GM19467 (cell line): ENCODE results near the gene BEST2.

Experiments
- ATAC-seq: cut with Tn5 transposase; IDR thresholded peaks from one replicate; pipeline ENCODE4 v1.9.1; 2021; ENCODE audit warnings: mild to moderate bottlenecking, moderate library complexity; ENCODE audit not compliant: unreplicated experiment

Gene BEST2

DNA sequence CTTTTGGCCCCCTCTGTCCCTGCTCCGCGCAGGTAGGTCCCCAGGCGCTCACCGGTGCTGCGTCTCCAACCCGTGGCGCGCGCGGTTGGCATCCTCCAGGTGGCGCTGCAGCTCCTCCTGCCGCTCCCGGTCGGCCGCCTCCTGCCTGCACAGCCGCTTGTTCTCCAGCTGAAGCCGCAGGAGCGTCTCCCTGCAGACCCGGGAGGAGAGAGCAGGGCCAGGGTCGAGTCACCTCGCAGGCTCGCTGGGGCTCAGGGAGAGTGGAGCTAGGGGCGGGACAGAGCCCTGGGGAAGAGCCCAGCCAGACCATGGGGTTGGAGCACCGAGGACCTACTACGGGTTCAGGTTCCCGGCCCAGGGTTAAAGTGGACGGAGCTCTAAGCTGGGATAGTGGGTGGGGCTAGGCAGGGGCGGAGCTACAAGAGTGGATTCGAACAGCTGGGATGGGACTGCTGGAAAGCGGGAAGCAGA lies 14.5 kb downstream of the BEST2 start:
- ATAC-seq, result no peak

DNA sequence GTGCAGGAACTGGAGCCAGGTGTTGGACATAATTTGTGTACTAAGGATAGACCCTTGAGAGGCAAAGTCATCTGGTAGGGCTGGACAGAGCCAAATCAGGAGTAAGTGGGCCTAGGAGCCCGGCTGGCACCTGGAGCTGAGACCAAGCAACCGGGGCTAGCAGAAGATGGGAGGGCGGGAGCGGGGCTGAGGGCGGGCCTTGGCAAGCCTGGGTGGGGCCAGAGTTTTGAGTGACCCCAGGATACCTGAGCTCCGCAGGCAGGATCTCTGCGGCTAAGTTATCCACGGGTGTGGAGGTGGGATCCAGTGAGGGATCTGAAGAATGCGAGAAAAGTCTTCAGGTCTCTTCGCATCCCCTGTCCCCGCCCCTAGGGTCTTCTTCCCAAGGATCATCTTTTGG lies 15.6 kb downstream of the BEST2 start:
- ATAC-seq, result no peak

DNA sequence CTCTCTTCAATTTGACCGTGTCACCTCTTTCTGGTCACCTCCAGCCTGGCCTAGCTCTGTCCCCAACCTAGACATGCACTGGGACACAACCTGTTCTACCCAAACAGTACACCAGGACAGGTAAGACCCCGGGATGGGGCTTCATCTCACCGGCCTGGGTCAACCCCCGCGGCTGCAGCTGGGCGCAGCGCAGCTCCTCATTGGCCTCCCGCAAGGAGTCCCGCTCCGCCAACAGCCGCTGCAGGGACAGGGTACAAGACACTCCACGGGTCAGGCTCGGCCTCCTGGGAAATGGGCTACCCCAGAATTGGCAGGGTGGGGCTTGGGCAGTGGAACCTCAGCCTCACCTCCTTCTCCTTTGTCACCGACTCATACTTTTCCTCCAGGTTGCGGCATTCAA lies 16.1 kb downstream of the BEST2 start:
- no peak for ATAC-seq

DNA sequence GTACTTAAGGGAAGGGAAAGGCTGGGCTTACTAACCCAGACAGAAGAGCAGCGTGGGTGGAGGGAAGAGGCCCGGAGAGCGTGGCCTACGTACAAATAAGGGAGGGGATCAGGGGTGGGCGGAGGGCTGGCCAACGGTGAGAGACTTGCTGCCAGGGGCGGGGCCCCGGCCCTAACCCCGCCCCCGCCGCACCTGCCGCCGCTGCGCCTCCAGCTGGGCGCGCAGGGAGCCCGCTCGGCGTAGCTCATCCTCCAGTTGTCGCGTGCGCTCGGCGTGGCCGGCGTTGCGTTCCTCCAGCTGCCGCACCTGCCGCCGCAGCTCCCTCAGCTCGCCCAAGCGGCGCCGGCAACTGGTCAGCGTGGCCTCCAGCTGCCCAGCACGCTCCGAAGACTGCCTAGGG lies 18.1 kb downstream of the BEST2 start:
- no peak for ATAC-seq

DNA sequence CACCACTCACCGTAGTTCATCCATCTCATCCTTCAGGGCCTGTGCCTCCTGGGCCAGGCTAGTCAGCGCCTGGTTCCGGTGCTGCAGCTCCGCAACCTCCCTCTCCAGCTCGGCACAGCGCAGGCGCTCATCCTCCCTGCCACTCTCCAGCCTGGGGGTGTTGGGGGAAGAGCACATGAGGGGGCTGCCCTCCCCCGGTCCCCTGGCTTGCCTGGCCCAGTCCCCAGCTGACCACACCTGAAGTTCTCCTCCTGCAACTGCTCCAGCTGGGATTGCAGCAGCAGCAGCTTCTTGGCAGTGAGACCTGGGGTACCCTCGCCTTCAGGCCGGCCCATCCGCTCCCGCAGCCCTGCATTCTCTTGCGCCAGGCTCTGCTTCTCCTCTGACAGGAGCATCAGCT lies 19.3 kb downstream of the BEST2 start:
- ATAC-seq, result no peak

DNA sequence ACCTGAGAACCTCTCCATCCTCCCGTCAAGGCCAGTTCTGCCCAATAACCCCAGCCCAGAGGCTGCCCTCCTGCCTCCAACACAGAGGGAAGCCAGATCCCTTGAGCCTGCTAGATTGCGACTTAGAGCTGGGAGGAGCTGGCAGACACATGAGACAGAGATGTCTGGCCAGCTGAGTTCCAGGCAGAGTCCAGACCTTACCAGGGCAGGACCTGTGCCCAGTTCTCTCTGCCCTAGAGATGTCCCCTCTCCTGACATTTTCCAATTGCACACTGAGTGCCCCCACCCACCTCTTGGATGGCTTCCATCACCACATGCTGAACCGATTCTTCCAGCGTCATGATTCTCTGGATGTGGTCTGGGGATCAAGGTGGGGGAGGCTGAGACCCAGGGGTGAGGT lies 20.7 kb downstream of the BEST2 start:
- ATAC-seq, result no peak

DNA sequence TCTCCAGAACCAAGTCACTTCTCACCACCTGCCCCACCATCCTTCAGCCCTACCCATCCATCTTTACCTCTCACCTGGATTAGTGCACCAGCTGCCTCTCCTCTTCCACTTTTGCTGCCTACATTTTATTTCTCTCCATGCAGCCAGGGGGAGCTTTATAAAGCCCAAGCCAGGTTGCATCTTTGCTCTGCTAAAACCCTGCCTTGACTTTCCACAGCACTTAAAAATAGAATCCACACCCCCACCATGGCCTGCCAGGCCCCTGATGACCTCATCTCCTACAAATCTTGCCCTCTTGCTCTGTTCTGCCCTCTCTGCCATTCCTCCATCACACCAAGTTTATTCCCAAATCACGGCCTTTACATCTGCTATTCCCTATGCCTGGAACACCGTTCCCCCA lies 22.0 kb downstream of the BEST2 start:
- ATAC-seq, result no peak

DNA sequence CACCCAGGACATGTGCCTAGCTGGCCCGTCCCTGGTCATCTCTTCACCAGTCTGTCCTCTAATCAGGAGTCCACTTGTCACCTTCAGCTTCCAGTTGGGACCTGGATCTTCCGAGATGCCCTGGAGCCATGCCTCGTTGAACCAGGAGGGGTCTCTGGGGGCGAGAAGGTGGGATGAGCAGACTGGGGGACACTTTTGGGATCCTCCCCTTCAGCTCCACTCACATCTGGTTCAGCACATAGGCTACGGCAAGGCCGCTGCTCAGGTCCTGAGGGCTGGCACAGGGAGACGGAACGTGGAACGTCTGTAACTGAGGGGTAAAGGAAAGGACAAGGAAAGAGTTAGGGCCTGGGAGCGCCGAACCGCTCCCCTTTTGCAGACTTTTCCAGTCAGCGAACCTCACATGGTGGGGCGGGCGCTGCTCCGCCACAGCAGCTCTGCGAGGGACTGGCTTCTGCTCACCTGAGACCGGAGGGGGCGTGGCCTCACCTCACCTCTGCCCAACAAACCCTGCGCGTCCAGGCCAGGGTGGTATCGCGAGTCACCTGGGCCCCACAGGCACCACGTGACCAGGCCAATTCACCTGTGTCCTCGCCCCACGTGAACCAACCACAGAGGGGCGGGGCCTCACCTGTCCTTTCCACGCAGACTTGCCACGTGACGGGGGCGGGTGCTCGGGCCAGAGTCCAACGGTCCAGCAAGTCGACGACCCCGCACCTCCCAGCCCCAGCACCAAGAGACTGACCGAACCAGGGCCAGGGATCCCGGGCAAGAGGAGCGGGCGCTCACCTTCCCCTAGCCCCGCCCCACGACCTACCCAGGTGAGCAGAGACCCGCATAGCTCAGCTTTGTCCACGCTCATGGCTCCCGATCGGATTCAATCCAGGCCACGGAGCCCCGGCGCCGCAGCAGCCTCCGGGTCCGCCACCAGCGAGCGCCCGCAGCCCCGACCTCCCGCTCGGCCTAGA lies 23.3 kb downstream of the BEST2 start, which contains the start of gene HOOK2:
TSS of gene HOOK2 (minus strand) at position 965 of the 968 bp plus-strand sequence. CDS start at position 862, 103 bp downstream.
- no peak for ATAC-seq

DNA sequence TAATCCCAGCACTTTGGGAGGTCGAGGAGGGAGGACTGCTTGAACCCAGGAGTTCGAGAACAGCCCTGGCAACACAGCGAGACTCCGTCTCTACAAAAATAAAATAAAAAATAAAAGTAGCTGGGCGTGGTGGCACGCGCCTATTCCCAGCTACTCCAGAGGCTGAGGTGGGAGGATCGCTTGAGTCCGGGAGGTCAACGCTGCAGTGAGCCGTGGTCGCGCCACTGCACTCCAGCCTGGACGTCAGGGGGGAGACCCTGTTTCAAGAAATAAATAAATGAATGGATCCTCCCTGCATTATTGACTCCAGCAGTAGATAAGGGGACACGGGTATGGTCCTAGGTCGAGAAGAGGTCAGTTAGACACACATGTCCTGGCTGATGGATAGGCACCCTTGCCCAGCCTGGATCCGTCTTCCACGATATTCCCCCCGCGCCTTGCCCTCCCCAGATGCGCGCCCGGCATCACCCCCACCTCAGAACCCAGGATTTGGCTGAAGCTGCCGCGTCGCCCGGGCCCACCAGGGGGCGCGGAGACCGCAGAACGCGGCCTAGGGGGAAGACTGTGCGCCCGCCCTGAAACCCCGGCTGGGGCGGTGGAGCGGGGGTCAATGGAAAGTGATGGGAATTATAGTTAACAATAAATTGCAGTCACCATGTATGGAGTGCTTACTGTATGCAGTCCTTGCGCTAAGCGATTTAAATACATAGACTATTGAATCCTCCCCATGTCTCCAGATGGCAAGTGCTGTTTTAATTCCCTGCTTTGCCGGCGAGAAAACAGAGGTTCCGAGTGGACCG lies 25.8 kb downstream of the BEST2 start:
- peak; percentile 33 for ATAC-seq

DNA sequence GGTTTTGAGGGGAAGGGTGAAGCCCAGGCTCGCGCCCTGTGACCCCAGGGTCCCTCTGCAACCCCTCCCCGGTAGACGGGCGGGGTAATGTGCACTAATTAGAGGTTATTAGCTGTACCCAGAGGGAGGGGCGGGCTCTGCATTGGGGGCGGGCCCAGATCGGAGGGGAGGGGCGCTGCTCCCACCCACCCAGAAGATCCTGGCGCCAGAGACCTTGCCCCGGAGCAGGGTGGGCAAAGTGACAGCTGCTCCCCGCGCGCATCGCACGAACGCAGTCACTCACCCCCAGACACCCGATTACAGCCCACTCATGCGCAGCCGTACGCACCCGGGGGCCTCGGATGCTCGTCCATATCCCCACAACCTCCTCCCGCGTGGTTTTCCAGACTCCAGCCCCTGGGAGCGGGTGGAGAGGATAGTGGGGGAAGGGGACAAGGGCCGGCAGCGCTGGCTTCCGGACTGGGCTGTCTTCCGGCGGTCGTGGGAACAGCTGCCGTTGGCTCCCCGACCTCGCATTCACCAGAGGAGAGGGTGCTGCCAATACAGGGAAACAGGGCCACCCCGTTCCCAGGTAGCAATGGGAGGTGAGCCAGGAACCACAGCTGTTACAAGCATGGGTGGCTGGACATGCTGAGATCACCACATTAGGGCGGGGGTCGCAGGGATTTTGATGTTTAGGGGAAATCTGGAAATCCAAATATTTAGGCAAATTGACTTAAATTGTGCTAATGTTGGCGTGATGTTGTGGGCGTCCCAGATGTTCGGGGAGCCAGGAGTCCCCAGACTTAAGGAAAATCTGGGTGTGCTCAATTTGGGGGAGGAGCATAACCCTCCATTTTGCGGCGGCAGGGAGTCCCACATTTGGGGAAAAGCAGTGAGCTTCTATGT lies 26.7 kb downstream of the BEST2 start:
- no peak for ATAC-seq

DNA sequence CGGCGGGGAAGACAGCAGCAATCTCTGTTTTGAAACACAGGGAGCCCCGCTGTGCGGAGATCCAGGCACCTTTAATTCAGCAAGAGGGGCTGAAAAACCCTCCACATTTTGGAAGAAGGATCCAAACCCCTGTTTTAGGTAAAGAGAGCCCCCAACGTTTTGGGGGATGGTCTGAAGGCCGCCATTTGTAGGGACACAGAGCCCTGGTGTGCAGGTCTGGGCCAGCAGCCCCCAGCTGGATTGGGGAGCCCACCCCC lies 27.2 kb downstream of the BEST2 start:
- ATAC-seq, result no peak

DNA sequence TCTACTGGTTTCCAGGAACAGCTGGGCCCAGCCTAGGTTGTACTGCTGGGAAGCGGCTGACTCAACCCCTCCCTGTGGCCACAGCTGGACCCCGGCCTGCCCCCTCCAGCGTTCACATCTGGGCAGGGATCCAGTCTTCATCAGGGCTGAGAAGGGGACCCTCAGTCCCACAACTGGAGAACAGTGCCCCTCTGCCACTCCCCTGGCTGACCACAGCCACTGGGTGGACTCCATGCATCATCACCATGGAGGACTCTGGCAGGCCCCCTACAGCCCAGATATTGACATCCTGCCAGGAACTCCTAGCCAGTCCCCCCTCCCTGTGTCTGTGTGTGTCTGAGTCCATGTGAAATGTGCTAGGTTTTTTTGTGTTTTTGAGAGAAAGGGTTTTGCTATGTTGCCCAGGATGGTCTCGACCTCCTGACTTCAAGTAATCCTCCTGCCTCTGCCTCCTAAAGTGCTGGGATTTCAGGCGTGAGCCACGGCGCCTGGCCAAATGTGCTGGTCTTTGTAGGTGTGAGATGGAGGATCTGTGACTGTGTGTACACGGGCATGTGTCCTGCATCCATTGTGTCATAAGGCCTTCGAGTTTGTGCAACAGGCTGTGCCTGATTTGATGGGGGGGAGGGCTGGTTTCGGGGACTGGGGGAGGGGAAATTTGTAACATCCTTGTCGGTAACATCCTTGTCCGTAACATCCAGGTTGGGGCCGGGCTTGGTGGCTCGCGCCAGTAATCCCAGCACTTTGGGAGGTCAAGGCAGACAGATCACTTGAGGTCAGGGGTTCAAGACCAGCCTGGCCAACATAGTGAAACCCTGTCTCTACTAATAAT lies 27.8 kb downstream of the BEST2 start:
- no peak for ATAC-seq

DNA sequence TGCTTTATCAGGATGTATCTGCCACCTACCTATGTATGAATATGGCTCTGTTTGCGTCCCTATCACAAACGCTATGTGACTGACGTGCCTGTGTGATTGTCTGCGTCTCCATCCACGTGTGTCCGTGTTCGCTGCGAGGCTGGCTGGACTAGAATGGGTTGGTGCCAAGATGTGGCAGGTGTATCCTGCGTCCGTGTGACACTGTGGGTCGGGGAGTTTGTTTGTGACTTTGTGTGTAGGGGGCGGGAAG lies 30.5 kb downstream of the BEST2 start:
- ATAC-seq, result no peak

DNA sequence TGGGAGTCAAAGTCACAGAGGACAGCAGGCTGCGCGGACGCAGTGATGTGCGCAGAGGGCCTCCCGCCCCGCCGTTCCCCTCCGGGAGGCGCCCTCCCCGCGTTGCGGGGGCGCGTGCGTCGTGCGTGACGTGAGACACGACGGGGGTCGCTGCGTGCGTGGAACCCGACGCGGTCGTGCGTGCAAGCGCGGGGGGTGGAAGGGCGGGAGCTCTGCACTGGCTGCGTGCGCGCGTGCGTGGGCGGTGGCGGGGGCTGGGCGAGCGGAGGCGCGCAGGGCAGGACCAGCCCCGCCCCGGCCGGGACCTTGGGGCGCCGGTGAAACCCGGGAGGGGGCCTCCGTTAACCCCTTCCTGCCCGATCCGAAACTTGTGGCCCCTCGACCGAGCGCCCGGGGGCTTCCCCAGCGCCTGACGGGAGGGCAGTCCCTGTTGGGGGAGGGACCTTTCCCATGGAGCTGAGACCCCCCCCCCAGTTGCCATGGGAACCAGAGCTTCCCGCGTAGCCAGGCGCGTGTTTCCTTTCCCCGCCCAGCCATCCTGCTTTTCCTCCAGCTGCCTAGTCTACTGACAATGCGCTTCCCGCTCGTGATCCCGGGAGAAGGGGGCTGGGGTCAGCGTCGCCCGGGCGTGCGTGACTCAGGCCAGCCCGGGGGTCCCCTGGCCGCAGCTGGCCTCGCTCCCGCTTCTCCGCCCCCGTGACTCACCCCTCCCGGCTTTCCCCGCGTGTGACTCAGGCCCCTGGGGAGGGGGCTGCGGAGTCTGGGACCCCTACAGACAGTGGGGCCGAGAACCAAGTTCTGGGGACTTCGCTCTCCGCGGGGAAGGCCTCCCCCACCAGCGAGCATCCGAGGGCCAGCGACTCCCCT lies 31.1 kb downstream of the BEST2 start:
- ATAC-seq, result no peak

DNA sequence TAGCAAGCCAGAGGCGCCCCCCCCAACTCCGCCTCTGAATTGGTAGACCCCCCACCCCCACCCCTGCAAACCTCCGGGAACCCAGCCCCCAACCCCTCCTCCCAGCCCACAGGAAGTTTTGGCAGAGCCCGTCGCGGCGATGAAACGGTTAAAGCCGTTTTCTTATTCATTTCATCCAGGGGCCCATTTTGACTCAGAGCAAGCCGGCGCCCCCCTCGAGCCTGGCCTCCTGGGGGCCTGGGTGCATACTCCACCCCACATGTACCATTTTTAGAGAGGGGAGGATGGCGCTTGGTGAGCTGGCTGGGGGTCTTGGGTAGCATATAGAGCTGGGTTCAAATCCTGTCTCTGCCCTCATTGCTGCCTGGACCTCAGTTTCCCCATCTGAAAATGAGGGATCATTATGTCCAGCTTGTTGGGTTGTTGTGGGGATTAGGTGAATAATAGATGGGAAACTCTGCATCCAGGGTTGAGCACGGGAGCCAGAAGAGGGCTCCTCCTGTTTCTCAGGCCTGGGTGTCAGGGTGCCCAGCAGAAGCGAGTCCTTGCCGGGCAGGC lies 31.8 kb downstream of the BEST2 start:
- ATAC-seq, result no peak

DNA sequence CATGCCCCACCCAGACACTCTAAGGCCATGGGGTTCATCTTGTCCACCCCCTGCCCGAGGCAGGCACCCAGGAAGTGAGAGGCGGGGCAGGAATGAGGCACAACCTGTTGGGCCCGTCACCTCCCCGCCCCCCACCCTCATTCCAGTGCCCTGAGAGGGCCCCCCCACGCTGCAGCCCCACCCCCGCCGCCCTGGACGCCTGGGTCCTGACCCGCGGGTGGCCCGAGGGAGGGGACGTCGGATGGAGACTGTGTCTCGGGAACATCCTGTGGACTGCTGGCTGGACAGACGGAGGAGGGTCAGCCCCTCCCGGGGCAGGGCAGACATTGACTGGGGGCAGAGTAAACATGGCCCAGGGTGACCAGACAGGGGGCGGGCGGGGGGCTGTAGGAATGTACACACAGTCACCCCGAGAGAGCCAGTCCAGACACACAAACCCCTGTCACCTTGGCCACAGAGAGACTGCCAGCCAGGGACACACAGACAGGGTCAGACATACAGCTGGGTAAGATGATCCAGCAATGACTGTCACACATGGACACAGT lies 32.3 kb downstream of the BEST2 start:
- no peak for ATAC-seq

DNA sequence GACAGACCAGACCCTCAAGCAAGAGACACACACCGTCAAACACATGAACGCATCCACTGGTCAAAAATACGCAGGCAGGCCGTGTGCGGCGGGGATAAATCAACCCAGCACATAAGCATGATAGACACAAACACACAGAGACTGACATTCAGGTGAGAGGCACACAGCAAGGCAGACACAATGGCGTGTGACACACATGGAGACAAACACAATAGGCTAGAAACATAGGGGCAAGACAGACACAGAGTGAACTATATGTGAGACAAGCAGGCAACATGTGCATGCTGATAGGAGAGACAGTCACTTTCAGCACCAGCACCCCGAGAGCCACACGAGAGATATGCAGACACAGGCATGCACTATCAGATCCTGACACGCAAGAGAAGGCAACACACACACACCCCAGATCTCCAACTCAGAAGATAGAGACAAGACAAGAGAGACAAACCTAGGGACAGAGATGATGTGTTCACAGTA lies 32.8 kb downstream of the BEST2 start:
- ATAC-seq, result no peak

DNA sequence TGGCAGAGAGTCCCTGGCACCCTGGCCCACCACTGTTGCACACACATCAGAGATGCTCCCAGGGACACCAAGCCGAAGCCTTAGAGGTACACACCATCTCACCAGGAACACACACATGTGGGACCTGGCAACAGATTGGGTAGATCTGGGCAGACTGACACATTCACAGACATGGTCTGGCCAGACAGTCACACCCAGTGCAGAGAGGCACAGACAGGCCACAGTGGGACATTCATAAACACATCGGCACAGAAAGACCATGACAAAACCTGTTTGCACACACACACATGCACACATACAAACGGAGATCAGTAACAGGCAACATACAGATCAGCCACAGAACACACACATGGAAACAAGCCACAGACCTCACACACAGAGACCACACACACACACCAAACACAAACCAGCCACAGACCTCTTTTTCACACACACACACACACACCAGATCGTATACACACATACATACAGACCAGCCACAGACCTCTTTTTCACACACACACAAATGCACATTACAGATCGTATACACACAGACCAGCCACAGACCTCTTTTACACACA lies 33.4 kb downstream of the BEST2 start:
- no peak for ATAC-seq
